Measurements from ENCODE around the gene HOXD4.

Gene HOXD4

DNA sequence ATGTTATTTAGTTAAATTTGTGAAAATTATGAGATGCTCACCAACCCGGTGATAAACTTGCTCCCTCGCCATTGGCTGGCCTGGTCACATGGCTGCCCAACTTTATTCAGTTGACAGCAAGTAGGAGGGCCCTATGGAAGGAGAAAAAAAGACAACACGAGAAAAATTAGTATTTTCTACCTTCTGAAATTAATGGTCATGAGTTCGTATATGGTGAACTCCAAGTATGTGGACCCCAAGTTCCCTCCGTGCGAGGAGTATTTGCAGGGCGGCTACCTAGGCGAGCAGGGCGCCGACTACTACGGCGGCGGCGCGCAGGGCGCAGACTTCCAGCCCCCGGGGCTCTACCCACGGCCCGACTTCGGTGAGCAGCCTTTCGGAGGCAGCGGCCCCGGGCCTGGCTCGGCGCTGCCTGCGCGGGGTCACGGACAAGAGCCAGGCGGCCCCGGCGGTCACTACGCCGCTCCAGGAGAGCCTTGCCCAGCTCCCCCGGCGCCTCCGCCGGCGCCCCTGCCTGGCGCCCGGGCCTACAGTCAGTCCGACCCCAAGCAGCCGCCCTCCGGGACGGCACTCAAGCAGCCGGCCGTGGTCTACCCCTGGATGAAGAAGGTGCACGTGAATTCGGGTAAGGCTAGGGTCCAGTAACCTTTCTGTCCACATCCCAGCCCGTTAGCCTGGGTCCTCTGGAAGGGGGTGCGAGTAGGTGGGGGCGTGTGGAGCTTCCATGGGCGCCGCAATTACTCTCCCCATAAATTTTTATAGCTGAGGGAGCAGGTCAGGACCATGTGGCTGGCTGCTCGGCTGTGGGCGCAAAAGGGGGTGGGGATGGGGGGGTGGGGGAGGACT is at the start of gene HOXD4:
Gene HOXD4 (plus strand): TSS at position 109 of the 846 bp plus-strand sequence. CDS start 84 bp downstream, at position 193.
- no peak for DNase-seq

GRCh38 chr2:176101842-176102241 is 49.5 kb upstream of the HOXD4 start:
- no peak for DNase-seq

DNA sequence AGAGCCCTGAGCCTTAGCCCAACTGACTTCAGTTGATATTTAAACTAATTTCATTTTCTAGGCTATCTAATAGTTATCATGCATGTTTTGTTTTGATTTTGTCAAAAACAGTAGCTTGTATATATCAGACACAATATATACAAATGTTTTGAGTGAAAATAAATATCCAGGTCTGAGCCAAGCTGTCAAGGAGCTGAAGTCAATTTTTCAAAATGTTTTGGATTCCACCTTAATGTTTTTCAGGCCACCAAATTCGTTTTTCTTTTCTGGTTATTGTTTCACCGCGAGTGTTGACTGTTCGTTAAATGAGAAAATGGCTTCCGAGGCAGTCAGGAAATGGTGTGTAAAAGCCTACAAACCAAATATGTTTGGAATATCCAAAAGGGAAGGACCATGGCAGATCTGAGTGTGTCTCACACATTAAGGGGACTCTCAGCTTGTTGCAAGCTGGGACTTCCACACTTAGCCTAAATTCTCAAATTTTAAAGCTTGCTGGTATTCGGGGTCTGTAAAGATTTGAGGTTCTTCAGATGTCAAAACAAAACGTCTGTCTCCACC is 49.0 kb upstream of the HOXD4 start:
- no peak for DNase-seq

DNA sequence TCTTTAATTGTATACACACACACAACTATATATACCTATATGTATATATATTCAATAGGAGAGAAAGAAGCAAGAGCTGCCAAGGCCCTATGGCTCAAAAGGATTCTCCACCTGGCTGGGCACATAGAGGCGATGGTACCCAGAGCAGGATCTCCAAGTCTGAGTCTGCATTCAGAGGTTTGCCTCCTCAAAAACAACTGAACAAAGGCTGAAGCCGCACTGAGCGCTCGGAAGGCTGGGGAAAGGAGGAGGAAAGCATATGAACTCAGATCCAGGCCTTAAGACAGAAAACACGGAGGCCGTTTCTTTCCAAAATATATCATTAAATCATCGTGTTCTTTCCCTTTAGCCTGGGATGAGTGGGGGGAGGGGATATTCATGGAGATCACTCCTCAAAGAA is 48.2 kb upstream of the HOXD4 start:
- no peak for DNase-seq

GRCh38 chr2:176103742-176104315 is 47.5 kb upstream of the HOXD4 start:
- no peak for DNase-seq

GRCh38 chr2:176104316-176105077 is 46.9 kb upstream of the HOXD4 start:
- DNase-seq: no peak

- DNase-seq: no peak
Observed at GRCh38 chr2:176105078-176105729, 46.1 kb upstream of the HOXD4 start.

GRCh38 chr2:176105730-176106580 is 45.4 kb upstream of the HOXD4 start:
- no peak for DNase-seq

DNA sequence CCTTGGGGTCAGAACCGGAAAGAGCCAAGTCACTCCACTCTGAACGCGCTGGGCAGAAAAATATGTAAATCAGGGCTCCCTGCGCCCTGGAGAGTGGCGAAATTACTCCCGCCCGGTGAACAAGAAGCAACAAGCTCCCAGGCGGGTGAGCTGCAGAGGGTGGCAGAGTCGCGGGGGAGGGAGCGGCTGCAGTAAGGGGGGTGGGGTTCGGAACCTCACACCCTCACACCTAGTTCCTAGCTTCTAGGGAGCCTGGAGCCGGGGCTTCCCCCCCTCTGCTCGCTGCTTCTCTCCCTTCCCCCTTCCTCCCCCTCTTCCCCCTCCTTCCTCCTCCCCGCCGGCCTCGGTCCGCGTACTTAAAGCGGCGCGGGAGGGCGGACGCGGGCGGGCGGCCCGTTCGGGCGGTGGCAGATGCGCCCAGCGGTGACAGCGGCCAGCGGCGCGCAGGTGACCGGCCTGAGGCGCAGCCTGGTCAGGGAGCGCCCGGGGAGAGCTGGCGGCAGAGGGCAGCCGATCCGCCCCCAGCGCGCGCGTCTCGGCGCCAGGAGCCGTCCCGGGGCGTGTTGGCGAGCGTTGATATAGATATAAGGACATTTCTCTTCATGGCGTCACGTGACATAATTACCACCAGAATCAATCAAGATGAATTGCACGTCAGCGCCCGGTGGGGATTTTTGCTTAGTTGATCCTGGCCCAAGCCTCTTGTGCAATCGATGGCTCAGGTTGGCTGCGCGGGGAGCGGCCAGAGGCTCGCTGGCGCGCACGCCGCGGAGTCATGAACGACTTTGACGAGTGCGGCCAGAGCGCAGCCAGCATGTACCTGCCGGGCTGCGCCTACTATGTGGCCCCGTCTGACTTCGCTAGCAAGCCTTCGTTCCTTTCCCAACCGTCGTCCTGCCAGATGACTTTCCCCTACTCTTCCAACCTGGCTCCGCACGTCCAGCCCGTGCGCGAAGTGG is 44.5 kb upstream of the HOXD4 start, which contains the start of gene HOXD11:
Gene HOXD11 (plus strand): TSS at position 700 of the 959 bp plus-strand sequence. CDS start 76 bp downstream, at position 776.
- no peak for DNase-seq

DNA sequence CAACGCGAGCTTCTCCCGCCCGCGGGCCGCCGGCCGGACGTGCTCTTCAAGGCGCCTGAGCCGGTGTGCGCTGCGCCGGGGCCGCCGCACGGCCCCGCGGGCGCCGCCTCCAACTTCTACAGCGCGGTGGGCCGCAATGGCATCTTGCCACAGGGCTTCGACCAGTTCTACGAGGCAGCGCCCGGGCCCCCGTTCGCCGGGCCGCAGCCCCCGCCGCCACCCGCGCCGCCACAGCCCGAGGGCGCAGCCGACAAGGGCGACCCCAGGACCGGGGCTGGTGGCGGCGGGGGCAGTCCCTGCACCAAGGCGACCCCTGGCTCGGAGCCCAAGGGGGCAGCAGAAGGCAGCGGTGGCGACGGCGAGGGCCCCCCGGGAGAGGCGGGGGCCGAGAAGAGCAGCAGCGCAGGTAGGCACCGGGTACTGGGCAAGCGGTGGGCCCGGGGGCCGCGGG is 43.6 kb upstream of the HOXD4 start:
- no peak for DNase-seq

GRCh38 chr2:176109192-176109901 is 42.0 kb upstream of the HOXD4 start:
- DNase-seq: no peak

DNA sequence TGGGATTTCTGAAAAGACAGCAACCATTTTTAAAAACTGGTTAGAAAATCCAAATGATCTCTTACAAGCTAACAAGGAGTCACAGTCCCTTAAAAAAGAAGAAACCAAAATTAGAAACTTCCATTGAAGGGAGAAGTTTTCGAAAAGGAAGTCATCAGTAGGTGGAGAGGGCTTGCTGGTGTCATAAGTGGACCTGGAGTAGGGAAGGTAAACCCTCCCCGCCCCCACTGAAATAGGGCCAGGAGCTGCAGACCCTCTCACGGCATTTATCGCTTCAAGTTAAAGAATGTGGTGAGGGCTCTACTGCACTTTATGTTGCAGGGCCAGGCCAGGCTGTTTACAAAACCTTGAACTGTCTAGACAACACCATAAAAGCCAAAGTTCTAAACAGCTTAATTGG is 41.4 kb upstream of the HOXD4 start:
- no peak for DNase-seq

GRCh38 chr2:176110415-176111308 is 40.7 kb upstream of the HOXD4 start:
- no peak for DNase-seq

- no peak for DNase-seq
Observed at GRCh38 chr2:176111309-176111663, 40.1 kb upstream of the HOXD4 start.

- no peak for DNase-seq
Observed at GRCh38 chr2:176111846-176112374, 39.4 kb upstream of the HOXD4 start.

GRCh38 chr2:176112375-176113302 is 38.7 kb upstream of the HOXD4 start:
- no peak for DNase-seq
